NCI-H2171 (cell line): Measurements from ENCODE around the gene F2R.
"Not testable (repeated sequence)": the region's sequence is repeated elsewhere in the genome, so short reads cannot be mapped to it uniquely, and the experiment has no call there.

Experiments
- DNase-seq: peaks from one replicate; lab custom pipeline; 2025; lab: John Stamatoyannopoulos, UW

F2R gene

DNA sequence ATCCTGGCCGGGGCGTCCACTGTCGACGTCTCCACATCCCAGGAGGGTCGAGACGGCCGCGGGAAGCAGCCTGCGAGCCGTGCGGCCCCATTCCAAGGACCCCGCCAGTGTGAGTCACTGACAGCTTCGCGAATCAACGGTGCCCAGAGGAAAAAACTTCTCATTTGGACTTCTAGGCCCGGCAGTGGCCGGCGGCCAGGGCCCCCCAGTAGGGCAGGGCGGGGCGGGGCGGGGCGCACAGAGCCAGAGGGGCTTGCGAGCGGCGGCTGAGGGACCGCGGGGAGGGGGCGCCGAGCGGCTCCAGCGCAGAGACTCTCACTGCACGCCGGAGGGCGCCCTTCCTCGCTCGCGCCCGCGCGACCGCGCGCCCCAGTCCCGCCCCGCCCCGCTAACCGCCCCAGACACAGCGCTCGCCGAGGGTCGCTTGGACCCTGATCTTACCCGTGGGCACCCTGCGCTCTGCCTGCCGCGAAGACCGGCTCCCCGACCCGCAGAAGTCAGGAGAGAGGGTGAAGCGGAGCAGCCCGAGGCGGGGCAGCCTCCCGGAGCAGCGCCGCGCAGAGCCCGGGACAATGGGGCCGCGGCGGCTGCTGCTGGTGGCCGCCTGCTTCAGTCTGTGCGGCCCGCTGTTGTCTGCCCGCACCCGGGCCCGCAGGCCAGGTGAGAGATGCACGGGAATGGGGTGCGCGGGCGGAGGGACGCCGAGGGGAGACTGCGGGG lies at the start of gene F2R:
Gene F2R (plus strand): TSS at position 391 of the 720 bp plus-strand sequence. CDS start 182 bp downstream, at position 573.
- DNase-seq, result peak; percentile 3

- DNase-seq, result no peak
Measured at GRCh38 chr5:76667495-76667894, 48.4 kb upstream of the F2R start.

DNA sequence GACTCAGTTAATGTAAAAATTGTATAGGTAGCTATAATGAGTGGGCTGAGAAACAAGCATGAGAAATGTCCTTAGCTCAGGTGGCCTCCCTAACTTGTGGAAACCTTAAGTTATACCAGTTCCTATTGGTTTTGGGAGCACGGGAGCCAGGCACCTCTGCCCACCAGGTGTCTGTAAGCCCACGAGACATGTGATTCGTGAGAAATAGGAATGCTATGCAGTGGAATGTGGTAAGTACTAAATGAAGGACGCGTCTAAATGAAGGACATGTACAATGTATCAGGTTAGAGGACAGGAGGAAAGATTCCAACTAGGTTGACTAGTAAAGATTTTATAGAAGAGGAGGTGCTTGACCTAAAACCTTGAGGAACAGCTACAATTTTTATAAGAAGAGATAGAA lies 46.7 kb upstream of the F2R start:
- no peak for DNase-seq

GRCh38 chr5:76670508-76670907 lies 45.4 kb upstream of the F2R start:
- DNase-seq, result no peak

DNA sequence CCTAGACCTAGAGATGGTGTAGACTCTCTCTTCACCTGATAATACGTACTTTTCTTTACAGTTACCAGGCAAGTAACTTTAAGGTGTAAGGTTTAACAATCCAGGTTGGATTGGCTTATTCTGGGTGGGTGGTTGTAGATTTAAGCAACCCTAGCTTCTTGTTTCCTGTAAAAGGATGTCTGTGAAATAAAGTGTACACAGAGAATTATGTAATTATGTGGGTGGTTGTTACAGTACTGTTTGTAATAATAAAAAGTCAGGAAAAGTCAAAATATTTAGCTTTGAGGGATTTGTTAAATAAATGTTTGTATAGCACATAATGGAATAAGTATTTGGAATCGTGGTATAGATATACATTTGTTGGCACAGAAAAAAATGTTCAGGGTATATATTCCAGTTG lies 43.7 kb upstream of the F2R start:
- DNase-seq, result no peak

DNA sequence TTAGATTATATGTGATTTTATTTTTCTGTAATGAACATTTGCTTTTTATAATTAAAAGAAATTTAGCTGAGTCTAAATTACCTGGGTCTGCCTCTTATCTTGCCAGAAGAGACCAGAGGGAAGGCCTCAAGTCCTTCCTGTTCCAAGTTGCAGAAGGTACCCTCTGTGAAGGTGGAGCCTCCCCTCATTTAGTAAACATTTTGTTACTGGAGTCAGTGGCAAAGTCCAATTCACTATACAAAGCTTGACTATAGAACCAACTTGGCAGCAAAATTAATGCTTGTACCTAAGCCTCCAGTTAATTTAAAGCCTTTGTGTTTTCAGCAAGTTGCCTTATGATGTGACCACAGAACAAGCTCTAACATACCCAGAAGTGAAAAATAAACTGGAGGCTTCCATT lies 42.8 kb upstream of the F2R start:
- DNase-seq, result no peak

GRCh38 chr5:76674330-76675066 lies 41.4 kb upstream of the F2R start:
- no peak for DNase-seq

GRCh38 chr5:76675364-76675763 lies 40.6 kb upstream of the F2R start:
- DNase-seq, result no peak

DNA sequence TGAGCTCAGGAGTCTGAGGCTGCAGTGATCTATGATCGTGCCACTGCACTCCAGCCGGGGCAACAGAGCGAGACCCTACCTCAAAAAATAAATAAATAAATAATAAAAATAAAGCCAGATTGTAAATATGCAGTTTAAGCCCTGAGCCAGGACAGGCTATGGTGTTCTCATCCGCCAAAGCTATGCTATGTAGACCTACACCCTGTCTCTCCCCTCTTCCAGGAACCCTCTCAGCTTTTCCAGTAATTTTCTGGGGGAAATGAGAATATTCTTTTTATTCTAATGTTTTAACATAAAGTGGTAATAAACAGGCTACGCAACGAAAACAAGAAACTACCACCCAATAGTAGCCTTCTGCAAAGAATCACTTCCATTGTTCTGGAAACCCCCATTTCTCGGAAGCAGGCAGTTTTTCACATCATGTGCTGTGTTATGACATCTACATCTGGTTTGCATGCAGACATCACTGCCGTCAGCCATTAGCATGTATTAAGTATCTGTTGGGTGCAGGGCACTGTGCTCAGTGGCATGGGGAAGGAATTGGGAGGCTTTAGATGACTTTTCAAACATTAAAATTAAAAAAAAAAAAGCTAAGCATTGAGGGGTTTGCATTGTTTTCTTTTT lies 38.0 kb upstream of the F2R start:
- no peak for DNase-seq

GRCh38 chr5:76679231-76679630 lies 36.7 kb upstream of the F2R start:
- no peak for DNase-seq

DNA sequence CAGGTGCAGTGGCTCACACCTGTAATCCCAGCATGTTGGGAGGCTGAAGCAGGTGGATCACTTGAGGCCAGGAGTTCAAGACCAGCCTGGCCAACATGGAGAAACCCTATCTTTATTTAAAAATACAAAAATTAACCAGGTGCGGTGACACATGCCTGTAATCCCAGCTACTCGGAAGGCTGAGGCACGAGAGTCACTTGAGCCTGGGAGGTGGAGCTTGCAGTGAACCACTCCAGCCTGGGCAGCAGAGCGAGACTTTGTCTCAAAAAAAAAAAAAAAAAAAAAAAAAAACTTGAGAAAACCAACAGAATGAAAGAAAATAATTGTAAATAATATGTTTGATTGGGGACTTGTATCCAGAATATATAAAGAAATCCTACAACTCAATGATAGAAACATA lies 35.1 kb upstream of the F2R start:
- not testable (repeated sequence) for DNase-seq

GRCh38 chr5:76681287-76681686 lies 34.6 kb upstream of the F2R start:
- no peak for DNase-seq

GRCh38 chr5:76682387-76682786 lies 33.5 kb upstream of the F2R start:
- no peak for DNase-seq

DNA sequence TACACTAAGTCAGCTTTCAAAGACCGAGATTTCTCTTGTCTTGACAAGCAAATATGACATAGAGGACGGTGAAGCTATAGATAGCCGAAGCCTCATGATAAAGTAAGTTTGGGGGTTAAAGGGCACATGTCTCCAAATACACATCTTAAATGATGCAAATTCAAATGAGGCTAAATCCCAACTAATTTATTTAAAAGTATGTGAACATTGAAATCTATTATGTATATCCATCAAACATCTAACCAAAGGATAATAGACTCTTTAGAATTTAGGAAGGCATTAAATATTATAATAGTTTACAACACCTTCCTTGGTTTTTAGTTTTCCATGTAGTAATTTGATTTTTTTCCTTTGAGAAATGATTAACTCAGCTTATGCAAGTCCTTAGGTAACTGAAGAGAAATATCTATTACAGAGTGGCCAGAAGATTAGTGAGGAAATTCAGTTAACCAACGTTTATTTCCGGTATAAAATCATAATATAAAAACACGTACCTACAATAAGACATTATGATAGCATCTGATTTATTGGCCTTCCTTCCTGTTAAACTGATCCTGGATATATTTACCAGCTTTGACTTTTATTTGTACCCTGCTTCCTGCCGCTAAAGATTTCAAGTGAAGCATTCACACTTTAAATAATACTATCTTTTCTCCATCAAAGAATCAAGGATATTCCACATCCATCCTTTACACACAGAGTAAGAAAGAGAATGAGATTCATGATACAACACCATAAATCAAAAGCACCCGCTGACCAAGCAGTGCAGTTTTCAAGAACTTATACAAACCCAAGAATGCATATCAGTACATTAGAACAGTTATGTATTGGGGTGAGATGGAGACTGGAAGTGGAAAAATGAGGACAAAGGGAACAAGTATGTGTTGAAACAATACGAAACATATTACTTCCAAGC lies 31.9 kb upstream of the F2R start:
- no peak for DNase-seq

- DNase-seq, result no peak
Measured at GRCh38 chr5:76684756-76685519, 31.0 kb upstream of the F2R start.

GRCh38 chr5:76685704-76686103 lies 30.2 kb upstream of the F2R start:
- no peak for DNase-seq

GRCh38 chr5:76688212-76688611 lies 27.7 kb upstream of the F2R start:
- DNase-seq, result no peak

- DNase-seq, result no peak
Measured at GRCh38 chr5:76688836-76689235, 27.1 kb upstream of the F2R start.

GRCh38 chr5:76689321-76690036 lies 26.4 kb upstream of the F2R start:
- no peak for DNase-seq

DNA sequence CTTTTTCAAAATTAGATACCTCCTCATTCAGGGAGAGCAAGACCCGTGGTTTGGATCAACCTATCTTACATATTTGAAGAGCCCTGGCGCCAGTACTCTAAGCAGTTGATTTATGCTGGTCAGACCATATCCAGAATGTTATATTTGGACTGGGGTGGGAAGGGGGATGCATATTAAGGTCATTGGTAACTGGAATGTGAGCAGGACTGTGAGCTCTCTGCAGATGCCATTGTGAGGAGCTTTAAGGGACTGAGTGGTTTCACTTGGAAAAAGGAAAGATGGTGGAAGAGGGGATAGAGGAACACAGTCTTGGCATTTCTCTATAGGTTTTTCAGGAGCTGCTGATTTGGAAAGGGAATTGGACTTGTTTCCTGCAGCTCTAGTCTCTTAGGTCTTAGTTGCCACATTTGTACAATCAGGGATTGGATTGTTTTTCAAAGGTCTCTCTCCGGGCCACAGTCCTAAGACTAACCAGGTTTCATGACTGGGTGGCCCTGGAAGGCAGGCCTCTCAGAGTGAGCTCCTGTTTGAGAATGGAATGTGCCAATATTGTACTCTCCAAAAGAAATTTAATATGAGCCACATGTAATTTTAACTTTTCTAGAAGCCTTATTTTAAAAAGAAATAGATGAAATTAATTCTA lies 25.8 kb upstream of the F2R start:
- DNase-seq, result no peak
